SJSA1 (cell line): ENCODE data around the gene KCNJ12. TPM values are rescaled to one million over a fixed set of nuclear protein-coding genes. Genes with fewer than 3 reads are reported as not detected.
"Not testable (repeated sequence)": the region's sequence is repeated elsewhere in the genome, so short reads cannot be mapped to it uniquely, and the experiment has no call there.

Source experiments
- DNase-seq, 2 experiments: peaks; one replicate each; pipeline ENCODE4 v3.0.0-alpha.2; 2015 to 2020; ENCODE audit warnings: low spot score in 2 of 2, low read depth in 1 of 2
- H3K27ac ChIP-seq: fragments of 250-450 bp; sonication (Bioruptor Pico); 2 replicates; pipeline ENCODE4 v1.5.1; 2020; ENCODE audit warnings: mild to moderate bottlenecking, moderate library complexity
- H3K27me3 ChIP-seq: fragments of 250-450 bp; sonication (Bioruptor Pico); replicated peaks from 2 replicates; pipeline ENCODE4 v1.5.1; 2020; ENCODE audit warnings: mild to moderate bottlenecking, moderate library complexity
- H3K36me3 ChIP-seq: fragments of 250-450 bp; sonication (Bioruptor Pico); 2 replicates; pipeline ENCODE4 v1.5.1; 2020; ENCODE audit warnings: mild to moderate bottlenecking
- H3K4me1 ChIP-seq: fragments of 250-450 bp; sonication (Bioruptor Pico); replicated peaks from 2 replicates; pipeline ENCODE4 v1.6.1; 2021; ENCODE audit warnings: mild to moderate bottlenecking
- H3K4me3 ChIP-seq: fragments of 250-450 bp; sonication (Bioruptor Pico); 2 replicates; pipeline ENCODE4 v1.5.1; 2020; ENCODE audit warnings: mild to moderate bottlenecking
- H3K9me3 ChIP-seq: fragments of 250-450 bp; sonication (Bioruptor Pico); replicated peaks from 2 replicates; pipeline ENCODE4 v1.5.1; 2020; ENCODE audit warnings: mild to moderate bottlenecking
- total RNA-seq: library from RNA; depleted of rRNA; stranded (reverse); fragments of >200 nt; shearing (Covaris generic); gene quantifications from 2 replicates; pipeline ENCODE4 v1.2.3, GENCODE V29; 2014

Gene KCNJ12
- total RNA-seq, 1 experiment from 2014 or later = not detected

GRCh38 chr17:21408766-21409300, 32.7 kb downstream of the KCNJ12 start:
- not testable (repeated sequence) for H3K4me3 ChIP-seq, H3K9me3 ChIP-seq, H3K27ac ChIP-seq, H3K4me1 ChIP-seq, DNase-seq, H3K27me3 ChIP-seq, H3K36me3 ChIP-seq

GRCh38 chr17:21409388-21409787, 33.2 kb downstream of the KCNJ12 start:
- not testable (repeated sequence) for H3K27ac ChIP-seq, H3K27me3 ChIP-seq, DNase-seq, H3K4me1 ChIP-seq, H3K9me3 ChIP-seq, H3K4me3 ChIP-seq, H3K36me3 ChIP-seq

- H3K9me3 ChIP-seq, H3K27ac ChIP-seq, H3K4me3 ChIP-seq, H3K27me3 ChIP-seq, DNase-seq, H3K36me3 ChIP-seq, H3K4me1 ChIP-seq: not testable (repeated sequence)
Observed at GRCh38 chr17:21409971-21410370, 33.8 kb downstream of the KCNJ12 start.

GRCh38 chr17:21410371-21410770, 34.2 kb downstream of the KCNJ12 start:
- H3K4me1 ChIP-seq, H3K36me3 ChIP-seq, H3K4me3 ChIP-seq, H3K27ac ChIP-seq, H3K9me3 ChIP-seq, DNase-seq, H3K27me3 ChIP-seq: not testable (repeated sequence)

DNA sequence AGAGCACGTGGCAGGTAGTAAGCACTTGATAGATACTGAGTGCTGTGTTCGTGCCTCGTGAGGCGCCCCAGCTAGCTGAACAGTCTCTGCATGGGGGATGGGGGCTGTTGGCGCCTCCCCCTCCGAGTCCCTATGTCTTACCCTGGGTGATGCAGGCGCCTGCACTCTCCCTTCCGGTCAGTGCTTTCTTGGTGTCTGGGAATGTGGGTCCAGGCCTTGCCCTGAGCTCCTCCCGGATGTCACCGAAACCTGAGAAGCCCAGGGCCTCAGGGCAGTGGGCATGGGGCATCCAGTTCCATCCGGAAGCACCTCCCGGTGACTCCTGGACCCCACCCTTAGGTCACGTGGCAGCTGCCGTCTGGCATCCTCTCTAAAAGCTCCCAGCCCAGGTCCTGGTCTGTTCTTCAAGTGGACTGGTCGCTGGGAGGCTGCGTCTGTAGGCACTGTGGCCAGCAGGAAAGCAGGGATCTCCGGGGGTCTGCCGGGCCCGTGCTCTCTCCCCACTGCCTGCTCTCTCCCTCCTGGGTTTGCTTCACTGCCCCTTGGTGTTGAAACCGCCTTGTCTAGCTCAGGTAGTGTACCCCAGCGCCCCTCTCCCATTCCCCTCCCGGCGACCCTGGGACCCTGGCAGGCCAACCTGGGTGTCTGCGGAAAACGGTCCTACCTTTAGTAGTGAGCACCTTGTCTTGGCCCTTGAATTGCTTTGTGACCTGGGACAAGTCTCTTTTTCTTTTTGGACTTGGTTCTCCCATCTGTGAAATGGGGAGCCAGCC, 34.9 kb downstream of the KCNJ12 start:
- H3K36me3 ChIP-seq, H3K9me3 ChIP-seq, H3K4me1 ChIP-seq, DNase-seq, H3K27me3 ChIP-seq, H3K27ac ChIP-seq, H3K4me3 ChIP-seq: not testable (repeated sequence)

- H3K9me3 ChIP-seq, DNase-seq, H3K27ac ChIP-seq, H3K27me3 ChIP-seq, H3K36me3 ChIP-seq, H3K4me1 ChIP-seq, H3K4me3 ChIP-seq: not testable (repeated sequence)
Observed at GRCh38 chr17:21411679-21412205, 35.6 kb downstream of the KCNJ12 start.

- not testable (repeated sequence) for H3K27ac ChIP-seq, H3K9me3 ChIP-seq, H3K4me3 ChIP-seq, DNase-seq, H3K27me3 ChIP-seq, H3K4me1 ChIP-seq, H3K36me3 ChIP-seq
Observed at GRCh38 chr17:21412207-21412681, 36.1 kb downstream of the KCNJ12 start.

GRCh38 chr17:21413570-21414279, 37.6 kb downstream of the KCNJ12 start:
- DNase-seq, H3K27ac ChIP-seq, H3K36me3 ChIP-seq, H3K4me3 ChIP-seq, H3K27me3 ChIP-seq, H3K9me3 ChIP-seq, H3K4me1 ChIP-seq: not testable (repeated sequence)

GRCh38 chr17:21414616-21415015, 38.5 kb downstream of the KCNJ12 start:
- DNase-seq, H3K9me3 ChIP-seq, H3K27ac ChIP-seq, H3K36me3 ChIP-seq, H3K4me1 ChIP-seq, H3K4me3 ChIP-seq, H3K27me3 ChIP-seq: not testable (repeated sequence)

- not testable (repeated sequence) for H3K27ac ChIP-seq, H3K4me1 ChIP-seq, H3K4me3 ChIP-seq, H3K27me3 ChIP-seq, H3K9me3 ChIP-seq, DNase-seq, H3K36me3 ChIP-seq
Observed at GRCh38 chr17:21415166-21415990, 39.2 kb downstream of the KCNJ12 start.

GRCh38 chr17:21416471-21416981, 40.4 kb downstream of the KCNJ12 start:
- H3K27me3 ChIP-seq, H3K27ac ChIP-seq, DNase-seq, H3K9me3 ChIP-seq, H3K4me3 ChIP-seq, H3K4me1 ChIP-seq, H3K36me3 ChIP-seq: not testable (repeated sequence)

DNA sequence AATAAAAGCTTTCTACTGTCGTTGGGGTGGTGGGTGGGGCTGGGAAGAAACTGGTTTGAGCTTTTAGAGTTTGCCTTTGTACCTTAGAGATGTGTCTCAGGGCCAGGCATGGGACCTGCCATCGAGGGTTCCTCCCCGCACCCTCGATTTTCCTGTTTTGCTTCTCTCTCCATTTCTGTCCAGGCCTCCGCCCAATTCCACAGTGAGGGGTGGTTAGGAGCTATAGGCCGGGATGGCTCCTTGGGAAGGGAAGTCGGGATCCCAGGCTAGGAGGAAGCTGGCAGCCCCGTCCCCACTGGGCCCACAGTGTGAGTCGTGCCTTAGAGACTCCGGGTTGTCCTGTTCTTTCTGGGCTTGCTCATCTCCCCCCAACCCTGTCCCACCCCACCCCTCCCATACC, 41.2 kb downstream of the KCNJ12 start:
- not testable (repeated sequence) for H3K9me3 ChIP-seq, H3K4me1 ChIP-seq, DNase-seq, H3K36me3 ChIP-seq, H3K27ac ChIP-seq, H3K4me3 ChIP-seq, H3K27me3 ChIP-seq

DNA sequence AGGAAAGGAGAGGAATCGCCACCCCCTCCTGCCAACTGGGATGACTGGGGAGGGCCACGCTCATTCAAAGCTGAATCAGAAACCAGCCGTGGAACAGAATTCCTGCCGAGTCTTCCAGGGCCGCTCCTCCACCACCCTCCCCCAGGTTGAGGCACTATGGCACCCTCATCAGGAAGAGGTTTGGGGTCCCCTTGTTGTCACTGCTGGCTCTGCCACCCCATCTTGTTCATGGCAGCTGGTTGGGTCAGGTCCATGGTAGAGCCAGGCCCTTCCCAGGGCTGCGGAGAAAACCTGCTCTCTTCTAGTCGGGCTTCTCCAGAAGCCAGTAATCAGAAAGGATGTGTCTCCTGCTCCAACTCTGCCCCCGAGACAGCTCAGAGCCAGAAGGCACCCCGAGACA, 41.8 kb downstream of the KCNJ12 start:
- no peak for DNase-seq
- no peak overlapping the region for H3K27ac ChIP-seq
- H3K36me3 ChIP-seq = no peaks in the 10 kb centered on the region
- no peaks in the 10 kb centered on the region for H3K4me1 ChIP-seq
- H3K4me3 ChIP-seq = no peak overlapping the region
- H3K9me3 ChIP-seq = no peaks in the 10 kb centered on the region
- H3K27me3 ChIP-seq = no peaks in the 10 kb centered on the region
